Globus pallidus (tissue), 1 donor: Measurements from ENCODE around the gene MMP28.

Experiments used
- DNase-seq: peaks from one replicate; pipeline ENCODE4 v3.0.0-alpha.2; 2015; ENCODE audit warnings: low spot score

The MMP28 gene

GRCh38 chr17:35795007-35795870, at the start of gene MMP28:
Gene MMP28, minus strand, starts transcription at chr17:35795641. Its CDS starts 264 bp downstream, at chr17:35795377.
- DNase-seq = no peak

GRCh38 chr17:35844547-35844946, 49.1 kb upstream of the MMP28 start:
- no peak for DNase-seq

- DNase-seq = no peak
Observed at GRCh38 chr17:35843698-35844097, 48.3 kb upstream of the MMP28 start.

- no peak for DNase-seq
Observed at GRCh38 chr17:35842239-35842638, 46.8 kb upstream of the MMP28 start.

- DNase-seq = no peak
Observed at GRCh38 chr17:35841505-35841904, 46.1 kb upstream of the MMP28 start.

GRCh38 chr17:35841101-35841500, 45.7 kb upstream of the MMP28 start:
- no peak for DNase-seq

GRCh38 chr17:35825206-35825605, 29.8 kb upstream of the MMP28 start:
- DNase-seq = no peak

GRCh38 chr17:35821308-35821707, 25.9 kb upstream of the MMP28 start:
- no peak for DNase-seq

GRCh38 chr17:35819455-35819854, 24.0 kb upstream of the MMP28 start:
- no peak for DNase-seq

GRCh38 chr17:35817196-35817595, 21.8 kb upstream of the MMP28 start:
- no peak for DNase-seq

GRCh38 chr17:35816723-35817122, 21.3 kb upstream of the MMP28 start:
- DNase-seq = no peak

- no peak for DNase-seq
Observed at GRCh38 chr17:35812456-35812855, 17.0 kb upstream of the MMP28 start.

- DNase-seq = no peak
Observed at GRCh38 chr17:35811759-35812158, 16.3 kb upstream of the MMP28 start.

GRCh38 chr17:35809855-35810461, 14.5 kb upstream of the MMP28 start:
- DNase-seq = peak; percentile 28

GRCh38 chr17:35808962-35809854, 13.8 kb upstream of the MMP28 start, which contains the start of gene TAF15:
Gene TAF15, plus strand, starts transcription at chr17:35809484. Its CDS starts 86 bp downstream, at chr17:35809570.
- peak; percentile 98 for DNase-seq

GRCh38 chr17:35808240-35808961, 13.0 kb upstream of the MMP28 start:
- DNase-seq = no peak

GRCh38 chr17:35807371-35808144, 12.1 kb upstream of the MMP28 start:
- no peak for DNase-seq

- peak; percentile 82 for DNase-seq
Observed at GRCh38 chr17:35804658-35805192, 9.3 kb upstream of the MMP28 start.

- peak; percentile 70 for DNase-seq
Observed at GRCh38 chr17:35801583-35802224, 6.3 kb upstream of the MMP28 start.

- peak; percentile 61 for DNase-seq
Observed at GRCh38 chr17:35799942-35800341, 4.5 kb upstream of the MMP28 start.
